OCI-LY3 (cell line): ENCODE data around the gene ZNF335.

Experiments
- H2AFZ ChIP-seq: fragments of 200-600, 300-600 bp; shearing (Covaris generic); 2 replicates; pipeline ENCODE4 v1.6.0; 2014; ENCODE audit warnings: antibody characterized with exemption, low read depth, low read length
- H3K27ac ChIP-seq: fragments of 200-600, 300-600 bp; sonication (generic); 2 replicates; pipeline ENCODE4 v1.5.1; 2014; ENCODE audit warnings: mild to moderate bottlenecking, low read length, moderate library complexity, mixed read lengths
- H3K27me3 ChIP-seq: fragments of 200-600, 300-600 bp; sonication (generic); 2 replicates; pipeline ENCODE4 v1.6.1; 2014; ENCODE audit warnings: low read depth, low read length, mixed read lengths
- H3K36me3 ChIP-seq: fragments of 200-600, 300-600 bp; sonication (generic); replicated peaks from 2 replicates; pipeline ENCODE3; 2014; ENCODE audit warnings: low read depth, low read length, mixed read lengths
- H3K4me1 ChIP-seq: fragments of 300-600, 200-600 bp; sonication (generic); 2 replicates; pipeline ENCODE4 v1.6.1; 2014; ENCODE audit warnings: low read length, mixed read lengths
- H3K4me2 ChIP-seq: fragments of 200-600, 300-600 bp; sonication (generic); 2 replicates; pipeline ENCODE4 v1.6.1; 2014; ENCODE audit warnings: low read length, mixed read lengths
- H3K4me3 ChIP-seq: fragments of 300-600, 200-600 bp; sonication (generic); 2 replicates; pipeline ENCODE4 v1.5.1; 2014; ENCODE audit warnings: antibody characterized with exemption, mild to moderate bottlenecking, low read length, moderate library complexity
- H3K79me2 ChIP-seq: fragments of 300-600, 200-600 bp; shearing (Covaris generic); 2 replicates; pipeline ENCODE4 v1.6.1; 2014; ENCODE audit warnings: mild to moderate bottlenecking, low read length, mixed read lengths
- H3K9ac ChIP-seq: fragments of 300-600, 200-600 bp; shearing (Covaris generic); 2 replicates; pipeline ENCODE4 v1.6.0; 2014; ENCODE audit warnings: mild to moderate bottlenecking, low read length, moderate library complexity
- H3K9me3 ChIP-seq: fragments of 200-600, 300-600 bp; shearing (Covaris generic); 2 replicates; pipeline ENCODE4 v1.6.1; 2014; ENCODE audit warnings: low read length, mixed read lengths; ENCODE audit not compliant: insufficient read depth
- H4K20me1 ChIP-seq: fragments of 200-600, 300-600 bp; sonication (generic); 2 replicates; pipeline ENCODE4 v1.6.1; 2016; ENCODE audit warnings: low read length, mixed read lengths; ENCODE audit not compliant: insufficient read depth
- EZH2phosphoT487 ChIP-seq: fragments of 200-600 bp; shearing (Covaris generic); IDR thresholded peaks from 2 replicates; pipeline ENCODE4 v1.6.1; 2018; ENCODE audit warnings: antibody characterized with exemption, mixed run types, low read depth
- TF ChIP-seq, protein P1 (sequence below): fragments of 200-600, 300-600 bp; sonication (generic); IDR thresholded peaks from 2 replicates; pipeline ENCODE4 v1.5.1; 2014; ENCODE audit warnings: antibody characterized with exemption, low read length, low read depth

Gene ZNF335

DNA sequence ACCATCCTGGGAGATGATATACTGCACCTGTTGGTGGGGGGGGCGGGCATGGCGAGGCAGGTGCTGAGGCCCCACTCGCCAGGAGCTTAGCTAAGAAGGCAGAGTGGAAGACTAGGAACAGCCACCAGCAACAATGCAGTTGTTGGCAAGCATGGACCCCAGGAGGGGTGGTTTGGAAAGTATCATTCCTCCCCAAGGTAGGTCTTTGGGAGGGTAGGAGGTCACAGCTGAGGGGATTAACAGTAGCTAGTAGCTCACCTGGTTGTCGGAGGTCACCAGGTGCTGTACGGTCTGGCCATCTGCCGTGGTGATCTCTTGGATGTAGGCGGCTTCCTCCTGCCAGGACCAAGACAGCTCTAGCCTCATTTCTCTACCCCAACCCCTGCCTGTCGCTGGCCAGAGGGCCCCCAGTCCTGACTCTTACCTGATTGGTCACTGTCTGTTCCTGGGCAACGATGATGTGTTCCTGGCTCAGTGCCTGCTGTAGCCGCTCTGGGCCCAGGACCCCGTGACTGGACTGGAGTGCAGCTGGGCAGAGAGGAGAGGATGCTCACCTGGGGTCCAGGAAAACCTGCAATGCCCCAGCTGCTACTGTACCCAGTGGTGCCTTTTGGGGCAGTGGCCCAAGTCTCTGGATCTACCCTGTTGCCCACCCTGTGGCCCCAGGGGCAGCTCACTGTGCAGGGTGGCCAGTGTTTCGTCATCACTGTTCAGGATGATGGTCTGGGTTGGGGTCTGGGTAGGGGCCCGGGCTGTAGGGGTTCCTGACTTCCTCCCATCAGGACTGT lies 22.3 kb downstream of the ZNF335 start:
- peaks cover 86% of the 10 kb centered on the region for H3K36me3 ChIP-seq
- no peaks in the 10 kb centered on the region for H3K27me3 ChIP-seq
- peaks cover 7% of the 10 kb centered on the region for H3K4me1 ChIP-seq
- no peaks in the 10 kb centered on the region for H3K9me3 ChIP-seq
- no peak overlapping the region for H3K4me2 ChIP-seq
- H2AFZ ChIP-seq = no peak overlapping the region
- no peak for TF ChIP-seq EZH2phosphoT487
- no peak overlapping the region for H3K9ac ChIP-seq
- no peak overlapping the region for H3K4me3 ChIP-seq
- H3K27ac ChIP-seq = no peak overlapping the region
- no peaks in the 10 kb centered on the region for H3K79me2 ChIP-seq
- no peaks in the 10 kb centered on the region for H4K20me1 ChIP-seq

DNA sequence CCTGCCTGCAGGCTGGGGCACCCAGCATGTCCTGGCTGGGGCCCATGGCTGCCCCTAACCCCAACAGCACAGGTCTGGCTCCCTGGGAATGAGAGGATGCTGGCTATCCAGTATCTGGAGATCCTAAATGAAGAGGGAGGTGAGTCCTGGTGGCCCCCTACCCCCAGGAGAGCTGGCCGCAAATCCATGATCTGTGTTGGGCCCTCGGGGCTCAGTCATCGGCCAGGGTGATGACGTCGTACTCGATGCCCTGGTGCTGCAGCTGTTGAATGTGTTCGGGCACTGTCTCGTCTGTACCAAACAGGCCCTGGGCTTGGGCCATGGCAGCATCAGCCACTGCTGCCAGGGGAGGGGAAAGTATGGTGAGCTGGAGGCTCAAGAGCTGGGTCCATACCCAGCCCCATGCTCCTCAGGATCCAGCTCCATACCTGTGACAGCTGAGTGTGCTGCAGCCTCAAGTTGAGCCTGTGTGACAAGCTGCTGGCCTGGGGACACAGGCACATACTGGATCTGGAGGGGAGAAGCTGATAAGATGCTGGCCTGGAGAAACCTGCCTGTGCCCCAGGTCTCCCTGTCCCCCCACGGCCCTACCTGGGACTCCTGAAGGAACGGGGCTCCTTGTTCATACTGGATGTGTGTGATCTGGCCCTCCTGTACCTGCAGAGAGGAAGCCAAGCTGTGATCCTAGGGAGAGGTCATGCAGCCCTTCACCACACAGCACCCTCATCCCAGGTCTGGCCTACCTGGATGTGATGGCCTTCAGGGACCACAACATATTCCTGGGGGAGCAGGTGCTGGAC lies 23.1 kb downstream of the ZNF335 start:
- Histone ChIP-seq H3K27ac (no peak overlapping the region), H3K36me3 (peaks cover 94% of the 10 kb centered on the region), H2AFZ (no peak overlapping the region), H3K4me3 (no peak overlapping the region), H3K27me3 (no peaks in the 10 kb centered on the region), H3K79me2 (no peaks in the 10 kb centered on the region), H3K9me3 (no peaks in the 10 kb centered on the region), H3K4me1 (peaks cover 7% of the 10 kb centered on the region), H3K4me2 (no peak overlapping the region), H3K9ac (no peak overlapping the region), H4K20me1 (no peaks in the 10 kb centered on the region)
- TF ChIP-seq, protein P1, sequence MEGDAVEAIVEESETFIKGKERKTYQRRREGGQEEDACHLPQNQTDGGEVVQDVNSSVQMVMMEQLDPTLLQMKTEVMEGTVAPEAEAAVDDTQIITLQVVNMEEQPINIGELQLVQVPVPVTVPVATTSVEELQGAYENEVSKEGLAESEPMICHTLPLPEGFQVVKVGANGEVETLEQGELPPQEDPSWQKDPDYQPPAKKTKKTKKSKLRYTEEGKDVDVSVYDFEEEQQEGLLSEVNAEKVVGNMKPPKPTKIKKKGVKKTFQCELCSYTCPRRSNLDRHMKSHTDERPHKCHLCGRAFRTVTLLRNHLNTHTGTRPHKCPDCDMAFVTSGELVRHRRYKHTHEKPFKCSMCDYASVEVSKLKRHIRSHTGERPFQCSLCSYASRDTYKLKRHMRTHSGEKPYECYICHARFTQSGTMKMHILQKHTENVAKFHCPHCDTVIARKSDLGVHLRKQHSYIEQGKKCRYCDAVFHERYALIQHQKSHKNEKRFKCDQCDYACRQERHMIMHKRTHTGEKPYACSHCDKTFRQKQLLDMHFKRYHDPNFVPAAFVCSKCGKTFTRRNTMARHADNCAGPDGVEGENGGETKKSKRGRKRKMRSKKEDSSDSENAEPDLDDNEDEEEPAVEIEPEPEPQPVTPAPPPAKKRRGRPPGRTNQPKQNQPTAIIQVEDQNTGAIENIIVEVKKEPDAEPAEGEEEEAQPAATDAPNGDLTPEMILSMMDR = no peak
- no peak for TF ChIP-seq EZH2phosphoT487

DNA sequence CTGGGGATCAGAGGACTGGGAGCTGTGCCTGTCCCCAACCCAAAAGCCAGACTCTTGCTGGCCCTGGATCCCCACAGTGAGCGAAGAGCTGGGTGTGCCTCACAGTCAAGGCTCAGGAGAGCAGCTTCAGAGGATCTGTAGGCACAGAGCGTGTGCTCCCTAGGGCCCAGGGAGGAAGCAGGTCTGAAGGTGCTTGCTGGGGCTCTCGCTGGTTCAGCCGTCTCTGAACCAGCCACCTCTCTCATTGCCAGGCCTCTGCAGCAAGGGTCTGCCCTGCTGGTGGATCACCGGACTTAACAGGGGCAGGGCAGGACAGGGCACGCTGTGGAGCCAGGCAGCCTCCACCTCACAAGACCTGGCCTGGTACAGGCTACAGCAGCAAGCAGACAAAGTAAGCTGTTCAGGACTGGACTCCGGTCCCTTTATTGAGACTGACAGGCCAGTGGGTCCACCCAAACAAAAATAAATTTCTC lies 23.7 kb downstream of the ZNF335 start:
- no peak overlapping the region for H3K4me3 ChIP-seq
- H4K20me1 ChIP-seq = no peaks in the 10 kb centered on the region
- H3K36me3 ChIP-seq = peaks cover 94% of the 10 kb centered on the region
- H3K27me3 ChIP-seq = no peaks in the 10 kb centered on the region
- no peak overlapping the region for H3K27ac ChIP-seq
- no peaks in the 10 kb centered on the region for H3K79me2 ChIP-seq
- no peaks in the 10 kb centered on the region for H3K9me3 ChIP-seq
- no peak overlapping the region for H2AFZ ChIP-seq
- no peak overlapping the region for H3K9ac ChIP-seq
- TF ChIP-seq, protein P1 = no peak
- TF ChIP-seq EZH2phosphoT487 = no peak
- no peak overlapping the region for H3K4me2 ChIP-seq
- H3K4me1 ChIP-seq = peaks cover 7% of the 10 kb centered on the region

DNA sequence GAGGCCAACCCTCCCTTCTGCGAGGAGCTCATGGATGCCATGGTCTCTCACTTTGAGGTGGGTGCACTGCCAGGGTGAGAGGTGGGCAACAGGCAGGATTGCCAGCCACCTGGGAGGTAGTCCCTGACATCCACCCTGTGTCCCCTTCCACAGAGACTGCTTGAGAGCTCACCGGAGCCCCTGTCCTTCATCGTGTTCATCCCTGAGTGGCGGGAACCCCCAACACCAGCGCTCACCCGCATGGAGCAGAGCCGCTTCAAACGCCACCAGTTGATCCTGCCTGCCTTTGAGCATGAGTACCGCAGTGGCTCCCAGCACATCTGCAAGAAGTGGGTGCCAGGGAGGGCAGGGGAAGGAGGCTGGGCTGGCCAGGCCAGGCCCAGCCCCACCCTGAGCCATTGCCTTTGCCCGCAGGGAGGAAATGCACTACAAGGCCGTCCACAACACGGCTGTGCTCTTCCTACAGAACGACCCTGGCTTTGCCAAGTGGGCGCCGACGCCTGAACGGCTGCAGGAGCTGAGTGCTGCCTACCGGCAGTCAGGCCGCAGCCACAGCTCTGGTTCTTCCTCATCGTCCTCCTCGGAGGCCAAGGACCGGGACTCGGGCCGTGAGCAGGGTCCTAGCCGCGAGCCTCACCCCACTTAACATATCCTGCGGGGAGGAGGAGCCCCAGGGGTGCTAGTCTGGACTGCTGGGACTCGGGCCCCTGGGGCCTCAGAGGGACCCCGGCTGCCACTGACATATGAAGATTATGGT lies 24.7 kb downstream of the ZNF335 start:
- H4K20me1 ChIP-seq = no peaks in the 10 kb centered on the region
- TF ChIP-seq, protein P1 = no peak
- no peak for TF ChIP-seq EZH2phosphoT487
- no peaks in the 10 kb centered on the region for H3K9me3 ChIP-seq
- peaks cover 7% of the 10 kb centered on the region for H3K4me1 ChIP-seq
- H3K27me3 ChIP-seq = no peaks in the 10 kb centered on the region
- no peak overlapping the region for H2AFZ ChIP-seq
- H3K79me2 ChIP-seq = no peaks in the 10 kb centered on the region
- H3K36me3 ChIP-seq = peaks cover 91% of the 10 kb centered on the region
- H3K9ac ChIP-seq = no peak overlapping the region
- H3K4me3 ChIP-seq = no peak overlapping the region
- no peak overlapping the region for H3K27ac ChIP-seq
- H3K4me2 ChIP-seq = no peak overlapping the region
